ENCODE data around the gene CCDC120.

GRCh38 chrX:49106296-49106695, 47.5 kb downstream of the CCDC120 start:
- TF ChIP-seq CTCF (conservative IDR thresholded peaks at IDR 0.05; ENCODE audit: low read length) (no peak), EZH2phosphoT487 (IDR thresholded peaks at IDR 0.05; ENCODE audit: borderline replicate concordance) (no peak)
